HCT116 (cell line): ENCODE measurements around the gene SEC14L3.
A peak's percentile ranks its signal among the peaks of the same experiment; 100 is the strongest.

Experiments
- CEBPB ChIP-seq: IDR thresholded peaks from 2 replicates; pipeline ENCODE4 v1.6.1; 2012; ENCODE audit warnings: low read depth
- CTCF ChIP-seq, 3 experiments: fragments of 200-600 bp in 1 of 3; sonication (generic) in 1 of 3; IDR thresholded peaks in 2 of 3; conservative IDR thresholded peaks in 1 of 3; 2 replicates each; pipeline ENCODE4 v1.5.1; 2012 to 2017; ENCODE audit warnings: low read depth in 2 of 3, low read length in 2 of 3, antibody characterized with exemption in 1 of 3, borderline replicate concordance in 1 of 3, control low read depth in 1 of 3, mild to moderate bottlenecking in 1 of 3, mixed read lengths in 1 of 3, mixed run types in 1 of 3, moderate library complexity in 1 of 3; ENCODE audit not compliant: insufficient read depth in 1 of 3
- JUND ChIP-seq: IDR thresholded peaks from 2 replicates; pipeline ENCODE4 v1.6.1; 2012
- POLR2A ChIP-seq: IDR thresholded peaks from 2 replicates; pipeline ENCODE4 v1.7.0; 2011; ENCODE audit warnings: borderline replicate concordance; ENCODE audit not compliant: insufficient read depth, insufficient read length; ENCODE audit errors: extremely low read depth
- POLR2AphosphoS5 ChIP-seq: IDR thresholded peaks from 2 replicates; pipeline ENCODE4 v1.6.1; 2011; ENCODE audit warnings: mild to moderate bottlenecking, low read depth, low read length, moderate library complexity
- RAD21 ChIP-seq: IDR thresholded peaks from 2 replicates; pipeline ENCODE4 v1.6.1; 2012; ENCODE audit warnings: low read depth, mild to moderate bottlenecking
- REST ChIP-seq: IDR thresholded peaks from 2 replicates; pipeline ENCODE4 v1.6.1; 2012; ENCODE audit warnings: low read depth
- SIN3A ChIP-seq: IDR thresholded peaks from 2 replicates; pipeline ENCODE4 v1.6.1; 2012; ENCODE audit warnings: low read depth
- ZFX ChIP-seq: fragments of 450-650 bp; IDR thresholded peaks from 2 replicates; pipeline ENCODE4 v1.6.1; 2017
- ZNF274 ChIP-seq: fragments of 200-500 bp; sonication (Bioruptor generic); IDR thresholded peaks from 2 replicates; pipeline ENCODE4 v1.6.1; 2014; ENCODE audit warnings: mild to moderate bottlenecking, low read depth, low read length, inconsistent platforms
- TF ChIP-seq, protein P1 (sequence below): IDR thresholded peaks from 2 replicates; pipeline ENCODE4 v1.6.1; 2012

GRCh38 chr22:30423301-30423958, 48.4 kb downstream of the SEC14L3 start:
- TF ChIP-seq CTCF (IDR thresholded peaks at IDR 0.05 in 2 of 3, conservative IDR thresholded peaks at IDR 0.05 in 1 of 3; ENCODE audit: borderline replicate concordance in 1 of 3, insufficient read depth in 1 of 3, low read depth in 2 of 3, low read length in 2 of 3) (no peak), ZFX (peak; percentile 92), JUND (no peak), POLR2A (peak; percentile 93), CEBPB (no peak), POLR2AphosphoS5 (no peak), REST (no peak), SIN3A (no peak), RAD21 (no peak), ZNF274 (no peak)
- TF ChIP-seq, protein P1, sequence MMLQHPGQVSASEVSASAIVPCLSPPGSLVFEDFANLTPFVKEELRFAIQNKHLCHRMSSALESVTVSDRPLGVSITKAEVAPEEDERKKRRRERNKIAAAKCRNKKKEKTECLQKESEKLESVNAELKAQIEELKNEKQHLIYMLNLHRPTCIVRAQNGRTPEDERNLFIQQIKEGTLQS, result no peak
